Measurements from ENCODE around the gene GTPBP6.
A peak's percentile ranks its signal among the peaks of the same experiment; 100 is the strongest.

Gene GTPBP6

GRCh38 chrX:345020-345925 lies 26.7 kb upstream of the GTPBP6 start:
- peaks cover 40% of the 10 kb centered on the region for H3K36me3 Mint-ChIP-seq
- peaks cover 3% of the 10 kb centered on the region for H3K9me3 Mint-ChIP-seq
- H3K4me1 Mint-ChIP-seq: no peaks in the 10 kb centered on the region
- H3K27me3 Mint-ChIP-seq: no peaks in the 10 kb centered on the region
- H3K27ac Mint-ChIP-seq: no peak overlapping the region
- peak; percentile 25 for ATAC-seq
- H3K4me3 Mint-ChIP-seq: no peak overlapping the region

GRCh38 chrX:344371-344901 lies 25.8 kb upstream of the GTPBP6 start:
- Mint-ChIP-seq H3K27ac (no peak overlapping the region), H3K9me3 (peaks cover 3% of the 10 kb centered on the region), H3K36me3 (peaks cover 32% of the 10 kb centered on the region), H3K27me3 (no peaks in the 10 kb centered on the region), H3K4me3 (no peak overlapping the region), H3K4me1 (no peaks in the 10 kb centered on the region)
- ATAC-seq: no peak

GRCh38 chrX:341541-342101 lies 23.0 kb upstream of the GTPBP6 start:
- no peaks in the 10 kb centered on the region for H3K27me3 Mint-ChIP-seq
- peaks cover 45% of the 10 kb centered on the region for H3K36me3 Mint-ChIP-seq
- H3K27ac Mint-ChIP-seq: no peak overlapping the region
- no peak overlapping the region for H3K4me3 Mint-ChIP-seq
- no peak for ATAC-seq
- H3K4me1 Mint-ChIP-seq: no peaks in the 10 kb centered on the region
- peaks cover 3% of the 10 kb centered on the region for H3K9me3 Mint-ChIP-seq

- peak; percentile 61 for ATAC-seq
- Mint-ChIP-seq H3K27me3 (no peaks in the 10 kb centered on the region), H3K36me3 (peaks cover 51% of the 10 kb centered on the region), H3K4me3 (no peak overlapping the region), H3K9me3 (peaks cover 3% of the 10 kb centered on the region), H3K4me1 (no peaks in the 10 kb centered on the region), H3K27ac (no peak overlapping the region)
Measured at GRCh38 chrX:340641-341423, 22.2 kb upstream of the GTPBP6 start.

GRCh38 chrX:340121-340520 lies 21.5 kb upstream of the GTPBP6 start:
- Mint-ChIP-seq H3K4me1 (no peaks in the 10 kb centered on the region), H3K36me3 (peaks cover 48% of the 10 kb centered on the region), H3K4me3 (no peak overlapping the region), H3K27ac (no peak overlapping the region), H3K9me3 (peaks cover 3% of the 10 kb centered on the region), H3K27me3 (no peaks in the 10 kb centered on the region)
- peak; percentile 9 for ATAC-seq

- peaks cover 3% of the 10 kb centered on the region for H3K9me3 Mint-ChIP-seq
- peak; percentile 51 for ATAC-seq
- no peak overlapping the region for H3K27ac Mint-ChIP-seq
- no peaks in the 10 kb centered on the region for H3K4me1 Mint-ChIP-seq
- H3K27me3 Mint-ChIP-seq: no peaks in the 10 kb centered on the region
- peaks cover 41% of the 10 kb centered on the region for H3K36me3 Mint-ChIP-seq
- no peak overlapping the region for H3K4me3 Mint-ChIP-seq
Measured at GRCh38 chrX:338836-339400, 20.3 kb upstream of the GTPBP6 start.

- H3K4me3 Mint-ChIP-seq: no peak overlapping the region
- H3K27me3 Mint-ChIP-seq: no peaks in the 10 kb centered on the region
- H3K9me3 Mint-ChIP-seq: peaks cover 3% of the 10 kb centered on the region
- ATAC-seq: peak; percentile 58
- no peaks in the 10 kb centered on the region for H3K4me1 Mint-ChIP-seq
- no peak overlapping the region for H3K27ac Mint-ChIP-seq
- peaks cover 41% of the 10 kb centered on the region for H3K36me3 Mint-ChIP-seq
Measured at GRCh38 chrX:338281-338835, 19.8 kb upstream of the GTPBP6 start.

GRCh38 chrX:337331-337831 lies 18.8 kb upstream of the GTPBP6 start:
- H3K9me3 Mint-ChIP-seq: peaks cover 3% of the 10 kb centered on the region
- peaks cover 50% of the 10 kb centered on the region for H3K36me3 Mint-ChIP-seq
- H3K4me1 Mint-ChIP-seq: no peaks in the 10 kb centered on the region
- no peak overlapping the region for H3K4me3 Mint-ChIP-seq
- ATAC-seq: no peak
- no peaks in the 10 kb centered on the region for H3K27me3 Mint-ChIP-seq
- no peak overlapping the region for H3K27ac Mint-ChIP-seq

- no peak for ATAC-seq
- Mint-ChIP-seq H3K27me3 (peaks cover 10% of the 10 kb centered on the region), H3K4me3 (no peak overlapping the region), H3K9me3 (no peaks in the 10 kb centered on the region), H3K4me1 (peaks cover 10% of the 10 kb centered on the region), H3K27ac (no peak overlapping the region), H3K36me3 (peaks cover 39% of the 10 kb centered on the region)
Measured at GRCh38 chrX:336227-336626, 17.6 kb upstream of the GTPBP6 start.

GRCh38 chrX:335758-336155 lies 17.2 kb upstream of the GTPBP6 start:
- Mint-ChIP-seq H3K27me3 (peaks cover 10% of the 10 kb centered on the region), H3K4me1 (peaks cover 10% of the 10 kb centered on the region), H3K36me3 (peaks cover 37% of the 10 kb centered on the region), H3K4me3 (no peak overlapping the region), H3K9me3 (no peaks in the 10 kb centered on the region), H3K27ac (no peak overlapping the region)
- no peak for ATAC-seq

- H3K9me3 Mint-ChIP-seq: no peaks in the 10 kb centered on the region
- H3K36me3 Mint-ChIP-seq: peaks cover 37% of the 10 kb centered on the region
- peaks cover 10% of the 10 kb centered on the region for H3K27me3 Mint-ChIP-seq
- ATAC-seq: no peak
- no peak overlapping the region for H3K4me3 Mint-ChIP-seq
- H3K4me1 Mint-ChIP-seq: peaks cover 10% of the 10 kb centered on the region
- no peak overlapping the region for H3K27ac Mint-ChIP-seq
Measured at GRCh38 chrX:334971-335757, 16.6 kb upstream of the GTPBP6 start.

GRCh38 chrX:334331-334891 lies 15.8 kb upstream of the GTPBP6 start:
- Mint-ChIP-seq H3K9me3 (no peaks in the 10 kb centered on the region), H3K27ac (no peak overlapping the region), H3K4me3 (no peak overlapping the region), H3K4me1 (peaks cover 10% of the 10 kb centered on the region), H3K36me3 (peaks cover 37% of the 10 kb centered on the region), H3K27me3 (peaks cover 16% of the 10 kb centered on the region)
- no peak for ATAC-seq

GRCh38 chrX:333611-334311 lies 15.2 kb upstream of the GTPBP6 start:
- no peaks in the 10 kb centered on the region for H3K9me3 Mint-ChIP-seq
- H3K27ac Mint-ChIP-seq: no peak overlapping the region
- H3K4me3 Mint-ChIP-seq: no peak overlapping the region
- peaks cover 35% of the 10 kb centered on the region for H3K36me3 Mint-ChIP-seq
- H3K27me3 Mint-ChIP-seq: peaks cover 19% of the 10 kb centered on the region
- H3K4me1 Mint-ChIP-seq: peaks cover 10% of the 10 kb centered on the region
- no peak for ATAC-seq
